ENCODE data around the gene ANKMY1.

DNA sequence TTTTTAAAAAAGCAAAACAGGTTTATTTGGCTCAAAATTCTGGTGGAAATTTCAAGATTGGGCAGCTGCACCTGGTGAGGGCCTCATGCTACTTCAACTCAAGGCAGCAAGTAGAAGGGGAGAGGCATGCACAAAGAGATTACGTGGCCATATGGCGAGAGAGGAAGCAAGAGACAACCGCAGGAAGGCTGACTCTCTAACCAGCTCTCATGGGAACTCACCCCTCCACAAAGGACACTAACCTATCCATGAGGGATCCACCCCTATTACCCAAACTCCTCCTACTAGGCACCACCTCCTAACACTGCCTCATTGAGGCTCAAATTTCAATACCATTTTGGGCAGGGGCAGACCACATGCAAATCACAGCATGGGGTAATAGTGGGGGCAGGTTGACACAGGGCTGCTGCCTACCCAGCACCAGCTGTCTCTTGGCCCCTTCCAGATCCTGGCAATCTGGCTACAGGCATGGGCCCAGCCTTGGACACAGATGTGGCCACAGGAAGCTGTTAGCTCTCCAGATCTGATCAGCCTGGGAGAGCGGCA lies 26.8 kb upstream of the ANKMY1 start:
- TF ChIP-seq CTCF (IDR thresholded peaks at IDR 0.05; ENCODE audit: low read depth, low read length) (no peak), EZH2phosphoT487 (IDR thresholded peaks at IDR 0.05; ENCODE audit: low read depth) (no peak)

Data from OCI-LY3 (cell line).